CD4-positive, alpha-beta T cell treated with Interleukin-2 at 100 ng/mL for 4 hours (primary cell): Measurements from ENCODE around the gene DUOX2.
"Not testable (repeated sequence)": the region's sequence is repeated elsewhere in the genome, so short reads cannot be mapped to it uniquely, and the experiment has no call there.

Experiments
- DNase-seq: peaks from one replicate; pipeline ENCODE4 v3.0.0-alpha.2; 2020; ENCODE audit warnings: low spot score

DUOX2 gene

DNA sequence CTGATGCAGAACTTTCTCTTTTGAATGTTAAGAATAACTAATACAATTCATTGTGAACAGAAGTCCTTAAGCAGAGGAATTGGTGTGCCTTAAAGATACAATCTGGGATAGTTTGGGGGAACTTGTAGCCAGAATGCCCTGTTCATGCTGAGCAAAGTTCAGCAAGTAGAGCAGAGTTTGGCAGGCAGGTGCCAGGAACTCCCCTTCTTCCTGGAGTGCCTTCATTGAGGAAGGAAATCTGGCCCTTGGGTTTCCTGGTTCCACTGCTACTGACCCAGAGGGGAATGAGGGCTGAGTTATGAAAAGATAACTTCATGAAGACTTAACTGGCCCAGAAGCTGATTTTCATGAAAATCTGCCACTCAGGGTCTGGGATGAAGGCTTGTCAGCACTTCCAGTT lies 40.4 kb downstream of the DUOX2 start:
- DNase-seq = not testable (repeated sequence)

DNA sequence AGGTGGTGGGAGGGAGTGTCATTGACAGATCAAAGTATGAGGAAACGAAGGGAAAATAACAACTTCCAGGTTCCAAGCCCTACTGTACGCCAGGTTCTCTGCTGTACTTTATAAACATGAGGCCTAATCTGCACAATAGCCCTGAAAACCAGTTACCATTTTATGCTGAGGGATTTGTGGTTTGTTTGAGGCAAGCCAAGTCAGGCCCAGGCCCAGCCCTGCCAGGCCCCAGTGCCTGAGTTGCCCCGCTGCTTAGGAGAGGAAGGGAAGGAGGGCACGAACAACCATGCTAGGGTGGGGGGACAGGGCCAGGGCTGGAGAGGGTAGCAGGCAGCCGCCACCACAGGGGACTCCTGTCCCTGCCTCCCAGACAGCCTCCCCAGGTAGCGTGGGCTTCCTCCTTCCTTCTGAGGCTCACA lies 44.0 kb downstream of the DUOX2 start:
- not testable (repeated sequence) for DNase-seq

DNA sequence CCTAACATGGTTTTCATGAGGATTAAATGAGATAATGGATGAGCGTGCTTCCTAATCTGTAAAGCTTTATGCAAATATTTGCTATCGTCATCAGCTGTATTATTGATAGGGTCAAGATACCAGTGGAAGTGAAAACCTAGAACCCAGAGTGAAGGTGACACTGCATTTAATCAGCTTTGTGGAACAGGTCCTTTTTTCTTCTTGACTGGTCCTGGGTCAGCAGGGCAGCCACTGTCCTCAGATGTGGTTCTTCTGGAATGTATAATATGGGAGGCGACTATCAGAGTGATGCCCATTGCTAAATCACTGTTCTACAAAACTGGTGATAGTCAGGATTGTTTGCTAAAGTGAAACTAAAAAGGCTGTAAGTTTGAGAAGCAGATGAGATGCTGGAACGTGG lies 49.6 kb downstream of the DUOX2 start:
- no peak for DNase-seq

DNA sequence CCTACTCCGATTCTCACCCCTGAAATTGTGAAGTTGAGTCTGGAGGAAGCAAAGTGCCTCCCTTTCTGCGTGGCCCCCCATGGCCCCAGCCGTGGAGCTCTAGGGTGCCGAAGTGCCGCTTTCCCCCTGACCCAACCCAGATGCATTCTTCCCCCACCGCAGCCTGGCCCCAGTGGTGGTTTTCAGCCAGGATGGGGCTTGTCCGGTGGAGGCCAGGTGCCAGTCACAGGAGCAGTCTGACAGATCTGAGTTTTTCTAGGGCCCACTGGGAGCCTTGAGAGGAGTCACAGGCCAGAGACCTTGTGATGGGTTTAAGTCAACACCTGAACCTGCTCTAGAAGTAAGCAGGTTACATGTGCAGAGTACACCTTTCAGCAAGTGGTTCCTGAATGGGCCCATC lies 51.7 kb downstream of the DUOX2 start:
- not testable (repeated sequence) for DNase-seq

DNA sequence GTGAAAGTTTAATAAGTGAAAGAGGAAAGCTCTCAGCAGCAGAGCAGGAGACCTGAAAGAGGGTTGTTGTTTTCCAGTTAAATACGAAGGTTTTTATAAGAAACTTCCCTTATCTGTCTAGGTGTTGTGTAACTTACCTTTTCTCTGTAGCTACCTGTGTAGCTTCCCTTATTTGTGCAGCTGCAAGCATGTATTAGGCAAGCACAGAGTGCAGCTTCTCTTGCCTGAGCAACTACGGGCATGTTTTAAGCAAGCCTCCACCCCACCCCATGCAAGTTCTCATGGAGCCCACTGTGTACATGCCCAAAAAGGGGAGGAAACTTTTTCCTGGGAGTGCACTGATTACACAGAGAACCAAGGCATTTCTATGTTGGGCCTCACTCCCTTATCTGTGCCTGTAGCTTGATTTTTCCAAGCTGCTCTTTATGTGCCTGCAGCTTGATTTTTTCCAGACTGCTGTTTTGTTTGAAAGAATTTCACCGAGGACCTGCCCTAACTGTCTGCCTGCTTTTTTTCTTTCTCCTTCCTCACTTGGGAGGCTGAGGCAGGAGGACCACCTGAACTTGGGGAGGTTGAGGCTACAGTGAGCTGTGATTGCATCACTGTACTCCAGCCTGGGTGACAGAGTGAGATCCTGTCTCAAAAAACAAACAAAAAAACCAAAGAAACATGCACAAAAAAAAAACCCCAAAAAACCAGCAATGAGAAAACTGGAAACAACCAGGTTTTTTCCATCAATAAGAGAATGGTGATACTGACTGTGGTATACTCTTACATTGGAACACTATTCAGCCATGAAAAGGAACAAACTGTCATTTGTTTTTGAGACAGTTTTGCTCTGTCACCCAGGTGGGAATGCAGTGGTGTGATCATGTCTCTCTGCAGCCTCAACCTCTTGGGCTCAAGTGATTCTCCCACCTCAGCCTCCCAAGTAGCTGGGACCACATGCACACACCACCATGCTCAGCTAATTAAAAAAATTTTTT lies 55.0 kb downstream of the DUOX2 start:
- DNase-seq = not testable (repeated sequence)

DNA sequence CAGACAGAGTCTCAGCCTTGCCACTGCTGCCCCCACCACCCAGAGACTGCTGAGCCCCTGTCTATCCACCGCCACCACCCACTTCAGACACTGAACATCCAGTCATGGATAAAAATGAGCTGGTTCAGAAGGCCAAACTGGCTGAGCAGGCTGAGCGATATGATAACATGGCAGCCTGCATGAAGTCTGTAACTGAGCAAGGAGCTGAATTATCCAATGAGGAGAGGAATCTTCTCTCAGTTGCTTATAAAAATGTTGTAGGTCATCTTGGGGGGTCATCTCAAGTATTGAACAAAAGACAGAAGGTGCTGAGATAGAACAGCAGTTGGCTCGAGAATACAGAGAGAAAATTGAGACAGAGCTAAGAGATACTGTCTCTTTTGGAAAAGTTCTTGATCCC lies 61.3 kb downstream of the DUOX2 start:
- not testable (repeated sequence) for DNase-seq

DNA sequence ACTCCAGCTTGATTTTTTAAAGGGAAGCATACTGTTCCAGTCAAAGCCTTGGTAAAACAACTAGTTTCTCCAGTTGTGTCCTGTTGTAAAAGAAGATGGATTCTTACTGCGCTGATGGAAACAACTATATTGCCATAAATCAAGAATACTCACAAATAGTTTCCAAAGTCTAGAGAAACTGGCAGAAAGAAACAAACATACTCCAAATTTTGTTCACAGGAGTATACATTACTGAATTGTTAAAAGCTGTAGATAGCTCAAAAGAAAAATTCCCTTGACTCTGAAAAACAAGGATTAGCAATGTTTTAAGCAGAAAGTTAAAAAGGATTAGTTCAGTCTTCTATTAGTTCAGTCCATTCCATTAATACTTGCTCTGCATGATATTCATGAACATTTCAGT lies 63.4 kb downstream of the DUOX2 start:
- no peak for DNase-seq

DNA sequence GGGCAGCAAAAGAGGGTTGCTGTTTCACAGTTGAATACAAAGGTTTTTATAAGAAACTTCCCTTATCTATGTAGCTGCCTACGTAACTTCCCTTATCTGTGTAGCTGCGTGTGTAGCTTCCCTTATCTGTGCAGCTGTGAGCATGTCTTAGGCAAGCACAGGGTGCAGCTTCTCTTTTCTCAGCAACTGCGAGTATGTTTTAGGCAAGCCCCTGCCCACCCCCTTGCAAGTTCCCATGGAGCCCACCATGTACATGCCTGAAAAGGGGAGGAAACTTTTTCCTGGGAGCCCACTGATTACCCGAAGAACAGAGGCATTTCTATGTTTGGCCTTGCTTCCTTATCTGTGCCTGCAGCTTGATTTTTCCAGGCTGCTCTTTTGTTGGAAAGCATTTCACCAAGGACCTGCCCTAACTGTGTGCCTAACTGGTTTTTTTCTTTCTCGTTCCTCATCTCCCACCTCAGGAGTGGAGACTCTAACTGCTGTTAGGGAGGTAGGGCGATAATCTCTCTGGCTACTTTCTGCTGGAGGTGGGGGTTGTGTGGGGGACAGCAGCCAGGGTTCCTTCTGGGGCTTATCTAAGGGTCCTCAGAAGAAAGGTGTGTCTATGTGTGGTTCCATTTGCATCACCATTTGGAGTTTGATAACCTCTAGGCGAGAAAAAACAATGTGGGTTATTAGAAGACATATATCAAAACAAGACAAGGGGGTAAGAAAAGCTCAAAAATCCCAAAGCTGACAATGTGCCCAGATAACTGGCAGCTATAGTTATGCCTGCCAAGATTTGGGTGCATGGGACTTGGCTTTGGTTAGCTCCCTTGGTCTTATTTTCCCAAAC lies 65.0 kb downstream of the DUOX2 start:
- no peak for DNase-seq

DNA sequence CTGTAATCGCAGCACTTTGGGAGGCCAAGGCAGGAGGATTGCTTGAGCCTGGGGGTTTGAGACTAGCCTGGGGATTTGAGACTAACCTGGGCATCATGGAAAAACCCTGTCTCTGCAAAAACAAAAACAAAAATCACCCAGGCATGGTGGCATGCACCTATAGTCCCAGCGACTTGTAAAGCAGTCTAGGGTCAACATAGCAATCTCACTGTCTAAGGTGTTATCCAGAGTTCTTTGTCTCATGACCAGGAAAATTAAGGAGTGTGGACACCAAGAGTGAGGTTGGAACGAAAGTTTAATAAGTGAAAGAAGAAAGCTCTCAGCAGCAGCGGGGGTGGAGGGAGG lies 65.6 kb downstream of the DUOX2 start:
- DNase-seq = not testable (repeated sequence)

DNA sequence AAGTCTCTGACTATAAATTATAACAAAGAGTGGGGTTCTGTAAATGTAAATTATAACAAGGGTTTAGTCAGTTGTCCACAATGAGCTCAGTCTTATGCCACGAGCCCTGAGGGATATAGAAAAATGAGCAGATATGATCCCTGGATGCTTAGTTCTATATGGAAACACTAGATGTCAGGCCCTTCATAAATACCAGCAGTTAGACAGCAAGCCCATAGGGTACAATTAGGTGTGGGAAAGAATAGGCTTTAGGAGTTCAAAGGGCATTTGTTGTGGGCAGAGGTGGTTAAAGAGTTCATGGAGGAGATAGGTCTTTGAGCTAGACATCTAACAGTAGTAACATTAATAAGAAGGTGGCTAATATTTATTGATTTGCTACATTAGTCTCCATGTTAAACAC lies 69.7 kb downstream of the DUOX2 start:
- DNase-seq = not testable (repeated sequence)

DNA sequence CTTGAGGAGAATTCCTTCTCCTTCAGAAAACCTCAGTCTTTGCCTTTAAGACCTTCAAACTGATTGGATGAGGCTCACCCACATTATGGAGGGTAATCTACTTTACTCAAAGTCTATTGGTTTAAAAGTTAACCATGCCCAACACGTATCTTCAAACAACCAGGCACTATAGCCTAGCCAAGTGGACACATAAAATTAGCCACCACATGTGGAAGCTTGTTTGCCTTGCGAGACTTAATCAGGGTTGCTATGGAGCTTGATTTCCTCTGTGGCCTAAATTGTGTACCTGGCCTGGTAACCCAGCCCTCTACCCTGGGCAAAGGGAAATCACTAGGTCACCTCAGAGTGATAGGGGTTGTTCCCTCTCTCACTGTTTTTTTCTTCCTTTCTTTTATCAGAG lies 71.1 kb downstream of the DUOX2 start:
- DNase-seq = not testable (repeated sequence)
